ENCODE measurements around the gene REXO1.

Gene REXO1

DNA sequence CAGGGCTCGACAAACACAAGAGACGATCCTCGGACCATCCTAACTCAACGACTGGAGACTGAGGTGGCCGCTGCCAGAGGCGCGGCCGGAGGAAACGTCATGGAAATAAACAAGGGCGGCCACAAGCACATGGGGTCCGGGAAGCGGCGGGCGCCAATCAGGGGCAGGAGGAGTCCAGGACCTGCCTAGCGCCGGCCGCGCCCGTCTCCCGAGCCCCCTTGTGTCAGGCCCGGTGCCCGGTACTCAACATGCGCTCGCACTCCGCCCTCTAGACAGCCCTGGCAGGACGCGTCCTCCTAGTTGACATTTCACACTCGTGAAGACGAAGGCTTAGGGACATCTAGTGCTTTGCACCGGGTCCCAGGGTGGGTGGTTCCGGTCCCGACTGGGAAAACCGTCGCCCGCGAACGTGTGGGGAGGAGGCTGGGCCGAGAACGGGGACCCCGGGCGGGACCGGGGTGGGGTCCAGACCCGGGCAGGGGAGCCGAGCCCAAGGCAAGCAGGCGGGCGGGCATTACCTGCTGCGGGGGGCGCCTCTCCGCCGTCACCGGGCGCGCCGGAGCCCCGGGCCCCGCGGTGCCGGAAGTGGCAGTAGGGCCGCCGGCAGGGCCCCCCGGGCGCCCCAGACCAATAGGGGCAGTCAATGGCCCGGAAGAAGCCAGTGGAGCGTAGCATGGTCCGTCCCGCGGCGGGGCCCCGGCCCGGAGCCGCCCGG, 442 bp downstream of the REXO1 start:
- peak overlapping the region; percentile 14 for H3K4me3 ChIP-seq (ENCODE audit: low read length)

DNA sequence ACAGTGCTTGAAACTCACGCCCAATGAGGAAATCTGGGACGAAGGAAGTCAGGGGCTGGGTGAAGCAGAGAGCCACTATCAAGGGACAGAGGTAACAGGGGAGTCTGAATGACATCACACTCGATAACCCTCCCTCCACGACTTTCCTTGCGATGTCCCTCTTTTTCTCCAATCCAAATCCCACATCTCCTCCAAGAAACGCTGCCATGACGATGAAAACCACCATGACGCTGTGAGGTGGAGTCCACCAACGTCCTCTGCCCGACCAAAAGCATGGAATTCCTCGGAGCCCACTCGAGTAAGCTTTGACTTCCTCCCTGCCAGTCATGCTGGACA, 967 bp downstream of the REXO1 start:
- Histone ChIP-seq H3K9ac (ENCODE audit: low read length) (peak overlapping the region; percentile 84), H3K27me3 (ENCODE audit: control insufficient read depth, insufficient read depth, low read length) (no peaks in the 10 kb centered on the region), H3K36me3 (ENCODE audit: control insufficient read depth, insufficient read depth, low read length) (no peaks in the 10 kb centered on the region), H3K9me3 (ENCODE audit: control insufficient read depth, low read length) (no peaks in the 10 kb centered on the region), H3K4me3 (ENCODE audit: low read length) (peak overlapping the region; percentile 14), H3K4me1 (ENCODE audit: control insufficient read depth, insufficient read depth, low read length) (peaks cover 47% of the 10 kb centered on the region)

More for the DNA sequence above, 442 bp downstream of the REXO1 start:
- no peaks in the 10 kb centered on the region for H3K36me3 ChIP-seq (ENCODE audit: control insufficient read depth, insufficient read depth, low read length)
- H3K9ac ChIP-seq (ENCODE audit: low read length), result peak overlapping the region; percentile 84
- H3K9me3 ChIP-seq (ENCODE audit: control insufficient read depth, low read length), result no peaks in the 10 kb centered on the region
- H3K4me1 ChIP-seq (ENCODE audit: control insufficient read depth, insufficient read depth, low read length), result peaks cover 50% of the 10 kb centered on the region
- H3K27me3 ChIP-seq (ENCODE audit: control insufficient read depth, insufficient read depth, low read length), result no peaks in the 10 kb centered on the region

DNA sequence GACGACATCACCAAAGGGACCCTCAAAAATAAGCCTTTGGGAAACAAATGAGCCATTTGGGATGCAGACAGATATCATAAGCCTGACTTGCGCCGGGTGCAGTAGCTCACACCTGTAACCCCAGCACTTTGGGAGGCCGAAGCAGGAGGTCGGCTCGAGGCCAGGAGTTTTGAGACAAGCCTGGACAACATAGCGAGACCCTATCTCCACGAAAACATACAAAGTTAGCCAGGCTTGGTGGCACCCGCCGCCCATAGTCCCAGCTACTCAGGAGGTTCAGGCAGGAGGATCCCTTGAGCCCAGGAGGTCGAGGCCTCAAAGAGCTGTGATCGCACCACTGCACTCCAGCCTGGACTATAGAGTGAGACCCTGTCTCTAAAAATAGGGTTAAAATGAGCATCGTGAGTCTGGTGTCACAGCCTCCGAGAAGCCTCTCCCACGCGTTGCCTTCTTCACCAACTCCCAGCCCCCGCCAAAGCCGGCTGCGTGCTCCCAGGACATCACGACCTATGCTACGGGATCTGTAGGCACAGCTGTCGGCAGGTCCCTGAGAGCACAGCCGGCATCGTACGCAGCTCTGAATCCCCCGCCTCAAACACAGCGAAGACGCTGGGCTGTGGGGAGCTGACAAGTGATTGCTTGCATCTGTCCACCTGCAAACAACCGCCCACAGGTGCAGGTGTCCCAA, 1.6 kb downstream of the REXO1 start:
- Histone ChIP-seq H3K4me1 (ENCODE audit: control insufficient read depth, insufficient read depth, low read length) (peaks cover 44% of the 10 kb centered on the region), H3K9ac (ENCODE audit: low read length) (peak overlapping the region; percentile 84), H3K36me3 (ENCODE audit: control insufficient read depth, insufficient read depth, low read length) (no peaks in the 10 kb centered on the region), H3K9me3 (ENCODE audit: control insufficient read depth, low read length) (no peaks in the 10 kb centered on the region), H3K4me3 (ENCODE audit: low read length) (peak overlapping the region; percentile 14), H3K27me3 (ENCODE audit: control insufficient read depth, insufficient read depth, low read length) (no peaks in the 10 kb centered on the region)

DNA sequence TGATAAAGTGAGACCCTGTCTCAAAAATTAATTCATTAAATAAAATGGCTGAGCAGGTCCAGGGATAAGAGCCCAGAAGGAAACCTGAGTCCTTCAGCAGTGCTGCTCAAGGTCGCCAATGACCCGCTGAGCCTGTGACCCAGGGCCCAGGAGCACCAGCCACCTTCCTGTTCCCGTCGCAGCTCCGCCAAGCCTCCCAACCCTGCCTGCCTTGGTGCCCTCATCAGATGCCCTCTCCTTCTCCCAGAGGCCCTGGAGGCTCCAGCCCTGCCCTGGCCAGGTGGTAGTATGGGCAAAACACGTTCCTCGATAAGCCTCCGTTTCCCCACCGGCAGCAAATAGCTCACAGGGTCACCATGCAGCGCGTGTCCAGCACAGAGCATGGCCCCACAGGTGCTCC, 2.6 kb downstream of the REXO1 start:
- H3K4me1 ChIP-seq (ENCODE audit: control insufficient read depth, insufficient read depth, low read length), result peaks cover 47% of the 10 kb centered on the region
- no peak overlapping the region for H3K9ac ChIP-seq (ENCODE audit: low read length)
- H3K9me3 ChIP-seq (ENCODE audit: control insufficient read depth, low read length), result no peaks in the 10 kb centered on the region
- no peaks in the 10 kb centered on the region for H3K27me3 ChIP-seq (ENCODE audit: control insufficient read depth, insufficient read depth, low read length)
- no peak overlapping the region for H3K4me3 ChIP-seq (ENCODE audit: low read length)
- no peaks in the 10 kb centered on the region for H3K36me3 ChIP-seq (ENCODE audit: control insufficient read depth, insufficient read depth, low read length)

DNA sequence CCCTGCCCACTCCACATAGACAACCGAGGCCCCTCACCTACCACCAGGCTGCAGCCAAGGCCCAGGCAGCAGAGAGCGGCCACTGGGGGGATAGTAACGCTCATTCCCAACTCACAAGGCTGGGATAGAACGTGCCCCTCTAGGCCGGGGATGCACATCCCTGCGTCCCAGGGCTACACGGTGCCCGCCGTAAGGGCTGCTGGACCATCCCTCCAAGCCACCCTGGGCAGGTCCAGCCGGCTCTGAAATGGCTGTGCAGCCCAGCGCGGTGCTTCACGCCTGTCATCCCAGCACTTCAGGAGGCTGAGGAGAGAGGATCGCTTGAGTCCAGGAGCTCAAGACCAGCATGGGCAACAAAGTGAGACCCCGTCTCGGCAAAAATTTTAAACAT, 3.2 kb downstream of the REXO1 start:
- no peaks in the 10 kb centered on the region for H3K36me3 ChIP-seq (ENCODE audit: control insufficient read depth, insufficient read depth, low read length)
- peak overlapping the region; percentile 28 for H3K9ac ChIP-seq (ENCODE audit: low read length)
- H3K9me3 ChIP-seq (ENCODE audit: control insufficient read depth, low read length), result no peaks in the 10 kb centered on the region
- H3K27me3 ChIP-seq (ENCODE audit: control insufficient read depth, insufficient read depth, low read length), result no peaks in the 10 kb centered on the region
- H3K4me3 ChIP-seq (ENCODE audit: low read length), result no peak overlapping the region
- H3K4me1 ChIP-seq (ENCODE audit: control insufficient read depth, insufficient read depth, low read length), result peaks cover 52% of the 10 kb centered on the region

DNA sequence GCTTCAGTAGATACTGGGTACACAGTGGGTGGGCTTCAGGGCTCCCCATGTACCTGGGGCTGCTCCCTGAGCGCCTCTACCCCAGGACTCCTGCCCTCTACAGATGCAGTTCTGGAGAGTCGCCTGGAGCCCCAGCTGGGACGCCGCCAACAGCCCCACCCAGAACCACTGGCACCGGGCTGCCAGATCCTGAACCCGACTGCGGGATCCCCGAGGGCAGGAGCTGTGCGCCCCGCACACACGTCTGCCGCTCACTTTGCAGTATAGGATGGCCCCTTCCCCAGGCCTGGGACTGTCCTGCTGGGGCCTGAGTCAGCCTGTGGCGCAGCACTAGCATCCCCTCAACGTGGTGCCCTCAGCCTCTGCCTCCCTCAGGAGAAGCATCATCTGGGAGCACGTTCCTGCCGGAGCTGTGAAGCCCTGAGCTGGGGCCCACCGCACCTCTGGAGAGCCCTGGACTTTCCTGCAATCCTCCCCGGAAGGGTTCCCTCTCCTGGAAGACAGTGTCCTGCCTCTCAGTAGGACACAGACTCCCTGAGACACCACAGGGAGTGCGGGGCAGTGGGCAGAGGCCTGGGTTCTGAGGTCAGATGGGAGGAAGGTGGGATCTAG, 3.7 kb downstream of the REXO1 start:
- Histone ChIP-seq H3K27me3 (ENCODE audit: control insufficient read depth, insufficient read depth, low read length) (no peaks in the 10 kb centered on the region), H3K9ac (ENCODE audit: low read length) (peak overlapping the region; percentile 28), H3K4me3 (ENCODE audit: low read length) (no peak overlapping the region), H3K36me3 (ENCODE audit: control insufficient read depth, insufficient read depth, low read length) (no peaks in the 10 kb centered on the region), H3K4me1 (ENCODE audit: control insufficient read depth, insufficient read depth, low read length) (peaks cover 57% of the 10 kb centered on the region), H3K9me3 (ENCODE audit: control insufficient read depth, low read length) (no peaks in the 10 kb centered on the region)

DNA sequence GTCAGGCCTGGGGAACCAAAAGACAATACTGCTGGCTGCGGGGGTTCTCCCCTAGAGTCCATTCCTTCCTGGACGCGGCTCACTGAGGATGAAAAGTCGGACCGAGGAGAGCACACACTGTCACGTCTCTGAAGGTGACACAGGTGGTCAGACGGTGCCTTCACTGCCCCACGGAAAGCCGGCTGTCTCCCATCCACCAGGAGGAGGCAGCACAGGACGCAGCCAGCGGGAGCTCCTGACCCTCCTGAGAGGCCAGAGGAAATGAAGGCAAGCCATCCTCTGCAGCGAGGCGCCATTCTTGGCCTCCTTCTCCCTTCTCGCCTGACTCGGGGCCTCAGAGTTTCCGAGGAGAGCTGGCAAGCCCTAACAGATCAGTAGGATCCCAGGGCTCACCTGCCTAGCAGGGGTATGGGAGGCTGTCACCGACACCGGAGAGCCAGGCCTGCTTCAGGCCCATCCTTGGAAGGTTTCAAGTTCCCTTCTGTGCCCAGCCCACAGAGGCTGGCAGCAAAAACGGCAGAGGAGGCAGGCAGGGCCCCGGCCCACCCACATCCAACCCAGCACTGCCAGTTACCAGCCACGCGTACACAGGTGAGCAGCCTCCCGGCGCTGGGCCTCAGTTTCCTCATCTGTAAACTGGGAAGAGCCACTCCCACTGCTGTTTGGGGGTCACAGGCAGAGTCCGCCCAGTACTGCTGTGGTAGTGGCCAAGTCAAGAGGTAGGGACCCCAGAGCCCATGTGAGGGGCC, 4.5 kb downstream of the REXO1 start:
- no peak overlapping the region for H3K9ac ChIP-seq (ENCODE audit: low read length)
- peaks cover 59% of the 10 kb centered on the region for H3K4me1 ChIP-seq (ENCODE audit: control insufficient read depth, insufficient read depth, low read length)
- H3K36me3 ChIP-seq (ENCODE audit: control insufficient read depth, insufficient read depth, low read length), result no peaks in the 10 kb centered on the region
- no peaks in the 10 kb centered on the region for H3K27me3 ChIP-seq (ENCODE audit: control insufficient read depth, insufficient read depth, low read length)
- no peak overlapping the region for H3K4me3 ChIP-seq (ENCODE audit: low read length)
- H3K9me3 ChIP-seq (ENCODE audit: control insufficient read depth, low read length), result no peaks in the 10 kb centered on the region

DNA sequence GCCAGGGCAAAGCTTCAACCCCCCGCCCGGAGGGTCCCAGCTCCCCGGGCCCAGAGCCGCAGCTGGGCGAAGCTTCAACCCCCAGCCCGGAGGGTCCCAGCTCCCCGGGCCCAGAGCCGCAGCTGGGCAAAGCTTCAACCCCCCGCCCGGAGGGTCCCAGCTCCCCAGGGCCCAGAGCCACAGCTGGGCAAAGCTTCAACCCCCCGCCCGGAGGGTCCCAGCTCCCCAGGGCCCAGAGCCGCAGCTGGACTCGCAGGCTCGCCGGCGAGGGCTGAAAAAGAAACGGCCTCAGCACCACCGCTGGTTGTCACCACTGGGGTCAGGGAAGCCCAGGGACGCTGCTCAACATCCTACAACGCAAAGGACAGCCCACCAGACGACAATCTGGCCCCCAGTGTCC, 5.2 kb downstream of the REXO1 start:
- Histone ChIP-seq H3K4me3 (ENCODE audit: low read length) (no peak overlapping the region), H3K9ac (ENCODE audit: low read length) (no peak overlapping the region), H3K36me3 (ENCODE audit: control insufficient read depth, insufficient read depth, low read length) (no peaks in the 10 kb centered on the region), H3K4me1 (ENCODE audit: control insufficient read depth, insufficient read depth, low read length) (peaks cover 62% of the 10 kb centered on the region), H3K27me3 (ENCODE audit: control insufficient read depth, insufficient read depth, low read length) (no peaks in the 10 kb centered on the region), H3K9me3 (ENCODE audit: control insufficient read depth, low read length) (no peaks in the 10 kb centered on the region)

DNA sequence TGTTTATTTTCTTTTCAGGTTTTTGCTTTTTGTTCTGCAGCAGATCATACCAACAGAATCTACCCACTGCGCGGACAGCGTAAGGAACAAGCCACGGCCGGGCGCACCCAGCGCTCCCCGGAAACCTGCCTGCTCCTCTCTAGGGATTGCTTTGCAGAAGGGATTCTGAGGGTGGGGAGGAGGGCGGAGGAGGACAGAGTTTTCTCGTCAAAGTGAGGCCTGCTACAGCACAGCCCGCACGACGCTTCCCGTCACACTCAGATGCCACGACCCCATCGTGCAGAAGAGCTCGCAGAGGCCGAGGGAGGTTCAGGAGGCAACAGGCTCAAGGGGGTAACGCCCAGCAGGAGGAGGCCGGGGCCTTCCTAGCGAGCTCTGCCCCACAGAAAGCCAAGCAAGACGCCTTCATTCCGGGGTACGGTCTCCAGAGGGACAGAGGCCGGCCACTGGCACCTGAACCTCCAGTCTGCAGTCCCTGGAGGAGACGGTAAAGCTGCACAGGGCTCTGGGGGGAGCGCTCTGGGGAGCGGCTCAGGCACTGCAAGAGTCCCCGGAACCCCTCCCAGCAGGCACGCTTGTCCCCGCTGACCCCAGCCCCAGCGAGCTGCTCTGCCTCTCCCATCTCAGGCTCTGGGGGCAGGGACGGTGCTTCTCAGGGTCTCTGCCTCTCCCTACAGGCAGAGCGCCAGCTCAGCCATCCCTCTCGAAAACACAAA, 6.9 kb downstream of the REXO1 start:
- Histone ChIP-seq H3K4me3 (ENCODE audit: low read length) (no peak overlapping the region), H3K4me1 (ENCODE audit: control insufficient read depth, insufficient read depth, low read length) (peaks cover 60% of the 10 kb centered on the region), H3K27me3 (ENCODE audit: control insufficient read depth, insufficient read depth, low read length) (no peaks in the 10 kb centered on the region), H3K36me3 (ENCODE audit: control insufficient read depth, insufficient read depth, low read length) (no peaks in the 10 kb centered on the region), H3K9ac (ENCODE audit: low read length) (no peak overlapping the region), H3K9me3 (ENCODE audit: control insufficient read depth, low read length) (no peaks in the 10 kb centered on the region)

DNA sequence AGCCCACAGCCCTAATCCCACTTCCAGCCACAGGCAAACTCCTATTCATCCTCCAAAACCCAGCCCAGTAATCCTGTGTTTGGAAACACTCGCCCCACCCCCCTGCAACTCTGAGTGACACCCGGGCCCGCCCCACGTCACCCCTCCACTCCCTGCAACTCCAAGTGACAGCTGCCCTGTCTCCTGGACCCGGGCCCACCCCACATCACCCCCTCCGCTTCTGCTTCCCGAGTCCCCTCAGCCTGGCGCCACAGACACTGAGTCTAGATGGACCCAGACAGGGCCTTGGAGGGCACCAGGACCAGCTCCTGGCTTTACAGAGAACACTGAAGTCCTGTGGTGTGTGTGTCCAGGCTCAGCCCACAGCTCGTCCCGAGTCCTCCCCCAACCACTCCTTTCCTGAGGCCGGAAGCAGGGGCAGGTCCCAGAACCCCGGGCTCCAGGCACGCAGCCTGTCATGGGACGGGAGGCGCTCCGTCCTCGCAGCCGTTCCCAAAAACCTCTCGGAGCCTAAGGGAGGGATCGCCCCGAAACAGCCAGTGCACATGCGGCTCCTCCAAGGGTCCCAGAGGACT, 7.7 kb downstream of the REXO1 start:
- no peaks in the 10 kb centered on the region for H3K9me3 ChIP-seq (ENCODE audit: control insufficient read depth, low read length)
- peaks cover 54% of the 10 kb centered on the region for H3K4me1 ChIP-seq (ENCODE audit: control insufficient read depth, insufficient read depth, low read length)
- no peaks in the 10 kb centered on the region for H3K36me3 ChIP-seq (ENCODE audit: control insufficient read depth, insufficient read depth, low read length)
- no peak overlapping the region for H3K9ac ChIP-seq (ENCODE audit: low read length)
- no peaks in the 10 kb centered on the region for H3K27me3 ChIP-seq (ENCODE audit: control insufficient read depth, insufficient read depth, low read length)
- no peak overlapping the region for H3K4me3 ChIP-seq (ENCODE audit: low read length)

DNA sequence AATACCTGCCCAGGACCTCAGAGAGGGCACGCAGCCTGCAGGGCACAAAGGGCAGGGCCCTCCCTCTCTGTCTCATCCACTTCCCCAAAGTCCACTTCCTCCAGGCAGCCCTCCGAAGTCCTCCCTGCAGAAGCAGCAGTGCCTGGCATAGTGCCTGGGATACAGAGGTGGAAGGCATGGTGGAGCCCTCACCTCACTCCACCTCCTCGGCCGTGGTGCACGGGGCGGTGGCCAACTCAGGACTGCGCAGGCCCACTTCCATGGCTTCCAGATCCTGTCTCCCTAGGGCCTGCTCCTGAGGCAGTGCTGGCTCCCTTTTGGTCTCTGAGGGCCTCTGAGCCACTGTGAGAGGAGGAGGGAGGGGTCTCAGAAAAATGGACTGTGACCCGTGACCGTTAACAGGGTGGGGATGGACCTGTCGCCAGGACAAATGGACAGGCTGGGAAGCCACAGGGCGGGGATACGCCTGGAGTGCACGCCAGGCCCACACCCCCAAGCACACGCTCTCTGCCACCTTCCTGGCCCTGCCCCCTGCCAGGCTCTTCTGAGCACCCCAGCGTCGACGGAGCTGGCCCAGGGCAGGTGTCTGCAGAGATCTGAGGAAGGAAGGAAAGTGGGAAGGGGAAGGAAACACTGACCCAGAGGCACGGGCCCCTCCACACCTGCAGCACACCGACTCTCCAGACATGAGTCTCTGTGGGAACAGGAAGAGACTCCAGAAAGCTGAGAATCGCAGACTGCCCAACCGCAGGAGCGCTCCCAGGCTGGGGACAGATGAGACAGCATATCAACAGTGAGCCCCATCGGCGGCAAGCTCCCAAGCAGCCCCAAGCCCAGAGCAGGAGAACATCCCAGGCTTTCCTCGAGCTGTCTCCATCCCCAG, 8.4 kb downstream of the REXO1 start:
- Histone ChIP-seq H3K4me1 (ENCODE audit: control insufficient read depth, insufficient read depth, low read length) (peaks cover 46% of the 10 kb centered on the region), H3K36me3 (ENCODE audit: control insufficient read depth, insufficient read depth, low read length) (no peaks in the 10 kb centered on the region), H3K4me3 (ENCODE audit: low read length) (no peak overlapping the region), H3K9me3 (ENCODE audit: control insufficient read depth, low read length) (no peaks in the 10 kb centered on the region), H3K27me3 (ENCODE audit: control insufficient read depth, insufficient read depth, low read length) (no peaks in the 10 kb centered on the region), H3K9ac (ENCODE audit: low read length) (no peak overlapping the region)

All from mucosa of stomach (tissue), 1 donor.